ENCODE measurements around the gene RAB39A.
"Not testable (repeated sequence)": the region's sequence is repeated elsewhere in the genome, so short reads cannot be mapped to it uniquely, and the experiment has no call there.

The RAB39A gene

GRCh38 chr11:107929611-107930200, 1.5 kb downstream of the RAB39A start:
- H3K4me3 ChIP-seq (ENCODE audit: low read depth, low read length) = no peak overlapping the region
- TF ChIP-seq MAX (IDR thresholded peaks at IDR 0.05; ENCODE audit: low read depth, low read length) (no peak), CTCF (IDR thresholded peaks at IDR 0.05; ENCODE audit: low read depth, low read length) (no peak), POLR2A (IDR thresholded peaks at IDR 0.05; ENCODE audit: extremely low read depth, insufficient read length) (no peak), MYC (IDR thresholded peaks at IDR 0.05; ENCODE audit: low read depth, low read length) (no peak)
- DNase-seq (ENCODE audit: low read depth) = peak; percentile 7

DNA sequence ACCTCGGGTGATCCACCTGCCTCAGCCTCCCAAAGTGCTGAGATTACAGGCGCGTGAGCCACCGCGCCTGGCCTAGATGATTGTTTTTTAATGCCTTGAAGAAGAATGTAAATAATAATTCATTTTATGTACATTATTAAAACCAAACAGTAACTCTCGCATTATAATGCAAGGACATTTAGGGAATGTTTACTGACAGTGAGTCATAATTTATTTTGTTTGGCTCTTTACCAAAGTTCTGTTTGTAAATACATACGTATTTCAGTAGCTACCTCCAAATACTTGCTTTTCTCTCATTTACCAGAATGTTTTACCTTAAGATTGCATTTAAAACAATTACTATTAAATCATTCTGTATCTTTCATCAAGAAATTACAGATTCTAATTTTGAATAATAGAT, 3.0 kb downstream of the RAB39A start:
- TF ChIP-seq MYC (IDR thresholded peaks at IDR 0.05; ENCODE audit: low read depth, low read length) (no peak), POLR2A (IDR thresholded peaks at IDR 0.05; ENCODE audit: extremely low read depth, insufficient read length) (no peak), MAX (IDR thresholded peaks at IDR 0.05; ENCODE audit: low read depth, low read length) (no peak), CTCF (IDR thresholded peaks at IDR 0.05; ENCODE audit: low read depth, low read length) (no peak)
- DNase-seq (ENCODE audit: low read depth) = no peak
- H3K4me3 ChIP-seq (ENCODE audit: low read depth, low read length) = no peak overlapping the region

GRCh38 chr11:107947904-107948303, 19.7 kb downstream of the RAB39A start:
- TF ChIP-seq POLR2A (IDR thresholded peaks at IDR 0.05; ENCODE audit: extremely low read depth, insufficient read length) (no peak), MAX (IDR thresholded peaks at IDR 0.05; ENCODE audit: low read depth, low read length) (no peak), CTCF (IDR thresholded peaks at IDR 0.05; ENCODE audit: low read depth, low read length) (no peak), MYC (IDR thresholded peaks at IDR 0.05; ENCODE audit: low read depth, low read length) (no peak)
- H3K4me3 ChIP-seq (ENCODE audit: low read depth, low read length) = no peak overlapping the region
- no peak for DNase-seq (ENCODE audit: low read depth)

GRCh38 chr11:107948328-107948727, 20.1 kb downstream of the RAB39A start:
- H3K4me3 ChIP-seq (ENCODE audit: low read depth, low read length); DNase-seq (ENCODE audit: low read depth): not testable (repeated sequence)

DNA sequence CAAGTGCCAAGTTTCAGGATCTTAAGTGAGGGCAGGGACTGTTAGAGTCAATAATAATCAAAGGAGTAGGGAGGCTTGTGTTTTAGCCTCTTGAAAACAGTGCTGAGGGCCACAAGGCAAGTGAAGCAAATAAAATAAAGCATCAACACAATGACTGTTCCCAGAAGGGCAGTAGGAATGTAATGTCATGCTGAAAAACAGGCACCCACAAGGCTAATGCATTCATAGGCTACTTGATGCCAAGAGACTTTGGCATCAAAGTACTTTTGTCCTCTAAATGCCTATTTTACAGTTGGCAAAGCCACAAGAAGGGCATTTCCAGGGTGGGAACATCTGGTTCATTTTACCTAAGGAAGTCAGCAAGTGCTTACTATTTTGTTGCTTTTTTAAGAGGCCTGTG, 22.9 kb downstream of the RAB39A start:
- TF ChIP-seq POLR2A (IDR thresholded peaks at IDR 0.05; ENCODE audit: extremely low read depth, insufficient read length) (no peak), MAX (IDR thresholded peaks at IDR 0.05; ENCODE audit: low read depth, low read length) (no peak), MYC (IDR thresholded peaks at IDR 0.05; ENCODE audit: low read depth, low read length) (no peak), CTCF (IDR thresholded peaks at IDR 0.05; ENCODE audit: low read depth, low read length) (no peak)
- DNase-seq (ENCODE audit: low read depth) = no peak
- no peak overlapping the region for H3K4me3 ChIP-seq (ENCODE audit: low read depth, low read length)

DNA sequence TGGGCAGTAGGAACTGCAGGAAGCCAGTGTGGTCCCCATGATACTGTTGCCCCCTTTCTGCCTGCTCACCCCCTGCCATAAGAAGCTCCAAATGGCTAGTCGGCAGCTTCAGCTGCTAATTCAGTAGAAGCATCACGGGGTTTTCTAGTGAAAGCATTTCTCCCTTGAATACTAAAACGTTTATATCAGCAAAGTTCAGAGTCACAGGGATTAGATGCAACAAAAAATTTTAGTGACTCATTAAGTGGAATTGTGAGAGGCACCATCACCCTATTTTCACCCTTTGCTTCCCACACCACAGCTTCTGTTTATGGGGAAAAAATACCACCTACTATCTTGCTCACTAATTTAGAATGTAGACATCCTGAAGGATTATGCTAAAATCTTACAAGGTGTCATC, 25.2 kb downstream of the RAB39A start:
- no peak for TF ChIP-seq POLR2A (IDR thresholded peaks at IDR 0.05; ENCODE audit: extremely low read depth, insufficient read length)
- no peak for DNase-seq (ENCODE audit: low read depth)
- H3K4me3 ChIP-seq (ENCODE audit: low read depth, low read length) = no peak overlapping the region

- no peak overlapping the region for H3K4me3 ChIP-seq (ENCODE audit: low read depth, low read length)
- no peak for TF ChIP-seq MYC (IDR thresholded peaks at IDR 0.05; ENCODE audit: low read depth, low read length)
- TF ChIP-seq MAX (IDR thresholded peaks at IDR 0.05; ENCODE audit: low read depth, low read length) = no peak
- TF ChIP-seq POLR2A (IDR thresholded peaks at IDR 0.05; ENCODE audit: extremely low read depth, insufficient read length) = no peak
- DNase-seq (ENCODE audit: low read depth) = no peak
These were observed 28.3 kb downstream of the RAB39A start for GRCh38 chr11:107956543-107956942.
